ENCODE data around the gene ABCG2.
"Not testable (repeated sequence)": the region's sequence is repeated elsewhere in the genome, so short reads cannot be mapped to it uniquely, and the experiment has no call there.

The ABCG2 gene

DNA sequence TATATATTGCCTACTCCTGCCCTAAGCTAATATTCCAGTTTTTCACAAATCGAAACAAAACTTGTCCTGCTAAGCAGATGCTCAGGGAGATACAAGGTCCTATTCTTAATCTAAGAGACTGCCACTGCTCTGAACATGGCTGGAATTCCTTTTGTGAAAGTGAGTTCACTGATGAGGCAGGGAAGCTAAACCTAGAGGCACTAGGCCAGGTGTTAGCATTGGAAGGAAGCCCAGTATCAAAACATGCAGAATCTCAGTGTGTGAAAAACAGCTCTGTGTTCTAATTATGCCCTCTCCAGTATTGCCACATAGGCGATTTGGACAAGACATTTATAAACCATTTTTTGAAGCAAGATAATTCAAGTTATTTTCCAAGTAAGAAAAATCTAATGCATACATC lies 47.6 kb downstream of the ABCG2 start:
- DNase-seq (ENCODE audit: low spot score), result no peak

- DNase-seq (ENCODE audit: low spot score), result no peak
Measured at GRCh38 chr4:88109123-88109881, 49.1 kb downstream of the ABCG2 start.

DNA sequence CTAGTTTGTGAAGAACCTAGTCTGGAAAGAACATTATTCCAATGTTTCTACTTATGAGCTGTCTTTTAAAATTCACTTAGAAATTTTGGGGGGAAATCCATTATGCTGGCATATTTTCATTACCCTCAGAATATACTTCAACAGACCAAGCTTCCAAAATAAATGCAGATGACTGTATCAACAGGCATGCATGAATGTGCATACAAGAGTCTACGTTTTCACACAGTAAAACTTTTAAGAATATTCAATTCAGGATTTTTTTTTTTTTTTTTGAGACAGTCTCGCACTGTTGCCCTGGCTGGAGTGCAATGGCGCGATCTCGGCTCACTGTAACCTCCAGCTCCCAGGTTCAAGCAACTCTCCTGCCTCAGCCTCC lies 49.7 kb downstream of the ABCG2 start:
- DNase-seq (ENCODE audit: low spot score), result no peak

DNA sequence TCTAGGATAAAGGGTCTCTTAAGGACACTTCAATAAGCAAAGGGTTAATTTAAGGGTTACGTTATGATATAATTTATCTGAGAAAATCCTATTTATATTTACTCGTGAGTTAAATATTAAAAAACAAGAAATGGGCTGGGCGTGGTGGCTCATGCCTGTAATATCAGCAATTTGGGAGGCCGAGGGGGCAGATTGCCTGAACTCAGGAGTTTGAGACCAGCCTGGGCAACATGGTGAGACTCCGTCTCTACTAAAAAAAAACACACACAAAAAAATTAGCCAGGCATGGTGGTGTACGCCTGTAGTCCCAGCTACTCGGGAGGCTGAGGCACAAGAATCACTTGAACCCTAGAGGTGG lies 50.4 kb downstream of the ABCG2 start:
- DNase-seq (ENCODE audit: low spot score), result not testable (repeated sequence)

- DNase-seq (ENCODE audit: low spot score), result no peak
Measured at GRCh38 chr4:88107406-88108107, 50.9 kb downstream of the ABCG2 start.

- no peak for DNase-seq (ENCODE audit: low spot score)
Measured at GRCh38 chr4:88106205-88106604, 52.2 kb downstream of the ABCG2 start.

- DNase-seq (ENCODE audit: low spot score), result no peak
Measured at GRCh38 chr4:88104902-88105610, 53.4 kb downstream of the ABCG2 start.

- no peak for DNase-seq (ENCODE audit: low spot score)
Measured at GRCh38 chr4:88102026-88102425, 56.4 kb downstream of the ABCG2 start.

GRCh38 chr4:88101165-88101564 lies 57.3 kb downstream of the ABCG2 start:
- DNase-seq (ENCODE audit: low spot score), result no peak

GRCh38 chr4:88098993-88099752 lies 59.3 kb downstream of the ABCG2 start:
- DNase-seq (ENCODE audit: low spot score), result no peak

DNA sequence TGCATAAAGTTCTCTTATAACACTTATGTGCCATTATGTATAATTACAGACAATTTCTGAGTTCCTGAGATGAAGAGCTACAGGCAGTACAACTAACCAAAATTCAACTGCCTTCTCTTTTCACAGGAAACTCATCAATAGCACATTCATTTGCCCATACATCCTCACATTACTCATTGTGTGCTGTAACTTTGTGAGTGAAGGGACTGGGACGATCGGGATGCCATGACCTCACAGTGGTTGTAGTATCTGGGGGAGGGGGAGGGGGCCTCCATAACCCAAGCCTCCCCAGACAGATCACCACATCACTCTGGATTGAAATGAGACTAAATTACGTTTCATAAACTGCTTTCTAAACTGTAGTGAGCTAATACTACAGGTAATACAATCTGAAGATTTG lies 60.7 kb downstream of the ABCG2 start:
- no peak for DNase-seq (ENCODE audit: low spot score)

GRCh38 chr4:88097301-88097700 lies 61.1 kb downstream of the ABCG2 start:
- DNase-seq (ENCODE audit: low spot score), result no peak

DNA sequence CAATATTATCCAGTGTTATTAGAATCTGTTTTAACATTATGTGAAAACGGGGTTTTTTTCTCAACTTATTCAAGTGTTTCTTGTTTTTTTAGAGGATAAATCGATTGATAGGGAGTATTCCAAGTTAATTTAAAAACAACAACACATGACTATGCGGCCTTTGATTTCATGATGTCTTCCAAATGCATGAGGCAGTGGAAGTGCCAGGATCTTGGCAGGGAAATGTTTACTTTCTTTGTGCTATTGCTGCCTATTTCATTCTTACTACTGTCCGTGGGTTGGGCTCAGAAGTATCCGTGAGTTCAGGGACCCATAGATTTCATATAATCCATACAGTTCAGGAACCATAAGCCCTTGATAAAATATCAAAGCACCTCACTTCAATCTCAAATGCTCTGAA lies 64.6 kb downstream of the ABCG2 start:
- no peak for DNase-seq (ENCODE audit: low spot score)

DNA sequence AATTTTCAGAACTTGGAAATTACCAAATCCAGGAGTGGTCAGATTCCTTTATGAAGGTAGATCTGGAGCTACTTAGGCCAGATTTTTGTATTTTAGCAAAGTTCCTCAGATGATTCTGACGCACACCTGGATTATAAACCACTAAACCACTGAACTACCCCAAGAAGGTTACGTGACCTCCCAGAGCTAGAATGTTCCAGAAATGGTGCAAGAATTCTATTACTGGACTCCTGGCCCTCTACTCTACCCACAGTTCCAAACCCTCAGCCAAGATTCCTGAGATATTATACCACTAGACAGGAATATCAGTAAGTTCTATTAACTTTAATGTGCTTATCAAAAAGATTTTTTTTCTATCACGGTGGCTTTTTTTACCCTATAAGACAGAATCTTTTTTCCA lies 67.1 kb downstream of the ABCG2 start:
- no peak for DNase-seq (ENCODE audit: low spot score)

DNA sequence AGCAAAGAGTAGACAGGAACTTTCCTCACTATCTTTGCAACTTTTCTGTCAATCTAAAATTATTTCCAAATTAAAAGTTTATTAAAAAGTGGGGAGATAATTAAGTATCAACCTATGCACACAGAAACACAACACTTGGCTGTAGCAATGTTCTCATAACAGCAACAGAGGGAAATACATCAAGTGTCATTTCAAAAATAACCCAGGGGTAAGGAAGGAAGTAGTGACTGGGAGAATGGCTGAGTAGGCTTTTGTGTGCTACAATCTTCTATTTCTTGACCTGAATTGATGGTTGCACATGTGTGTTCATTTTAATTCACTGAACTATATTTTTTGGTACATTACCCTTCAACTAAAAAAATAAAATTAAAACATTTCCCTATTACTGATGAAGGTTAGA lies 67.5 kb downstream of the ABCG2 start:
- DNase-seq (ENCODE audit: low spot score), result no peak

- no peak for DNase-seq (ENCODE audit: low spot score)
Measured at GRCh38 chr4:88087004-88087403, 71.4 kb downstream of the ABCG2 start.

DNA sequence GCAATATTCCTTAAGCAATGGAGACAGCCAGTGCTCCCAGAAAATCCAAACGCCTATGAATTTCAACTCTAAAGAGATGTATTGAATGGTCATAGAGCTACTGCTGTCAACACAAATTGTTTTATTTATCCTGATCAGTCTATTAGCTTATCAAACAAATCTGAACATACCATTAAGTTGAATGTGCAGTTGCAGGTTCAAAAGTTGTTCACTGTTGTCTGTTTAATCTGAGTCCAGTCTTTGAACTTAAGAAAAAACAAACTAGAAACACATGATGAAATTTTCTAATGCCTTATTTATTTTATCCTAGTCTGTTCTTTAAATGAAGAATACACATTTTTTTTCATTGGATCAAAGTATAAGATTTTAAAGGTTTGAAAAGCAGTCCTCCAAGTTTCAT lies 77.8 kb downstream of the ABCG2 start:
- DNase-seq (ENCODE audit: low spot score), result no peak

DNA sequence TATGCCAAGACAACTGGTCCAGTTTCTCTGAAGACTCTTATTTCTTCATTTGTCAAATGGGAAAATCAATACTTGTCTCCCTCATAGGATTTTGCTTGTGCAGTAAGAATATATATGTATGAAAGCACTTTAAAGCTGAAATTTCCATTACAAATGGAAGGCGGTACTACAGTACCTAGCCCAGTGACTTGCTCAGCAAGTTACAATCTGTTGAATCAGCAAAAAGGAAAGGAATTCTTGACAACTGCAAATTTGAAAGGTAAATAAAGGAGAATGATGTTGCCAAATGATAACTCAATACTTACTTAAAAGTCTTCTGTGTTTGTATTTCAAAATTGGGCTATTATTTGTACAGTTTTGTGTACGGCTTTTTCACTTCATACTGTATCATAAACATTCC lies 79.9 kb downstream of the ABCG2 start:
- no peak for DNase-seq (ENCODE audit: low spot score)

GRCh38 chr4:88077911-88078524 lies 80.4 kb downstream of the ABCG2 start:
- DNase-seq (ENCODE audit: low spot score), result no peak

- DNase-seq (ENCODE audit: low spot score), result no peak
Measured at GRCh38 chr4:88075336-88075735, 83.1 kb downstream of the ABCG2 start.

- DNase-seq (ENCODE audit: low spot score), result no peak
Measured at GRCh38 chr4:88070031-88070430, 88.4 kb downstream of the ABCG2 start.

DNA sequence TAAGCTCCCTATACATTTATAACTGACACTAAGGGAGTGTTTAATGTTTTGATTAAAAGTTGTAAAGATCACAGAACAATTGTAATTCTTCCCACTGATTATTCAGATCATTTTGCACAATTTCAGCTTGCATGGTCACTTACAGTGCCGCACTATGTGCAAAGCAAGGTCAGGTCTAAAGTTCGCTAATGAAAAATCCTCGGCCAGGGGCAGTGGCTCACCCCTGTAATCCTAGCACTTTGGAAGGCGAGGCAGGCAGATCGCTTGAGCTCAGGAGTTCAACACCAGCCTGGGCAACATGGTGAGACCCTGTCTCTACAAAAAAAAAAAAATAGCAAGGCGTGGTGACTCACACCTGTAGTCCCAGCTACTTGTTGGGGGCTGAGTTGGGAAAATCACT lies 94.0 kb downstream of the ABCG2 start:
- DNase-seq (ENCODE audit: low spot score), result no peak

Measured in SW480 (cell line).